Bone marrow (tissue), 2 donors: ENCODE data around the gene TXNL4B.
"Not testable (repeated sequence)": the region's sequence is repeated elsewhere in the genome, so short reads cannot be mapped to it uniquely, and the experiment has no call there.

ENCODE experiments used
- DNase-seq, 2 donors: peaks; one replicate each; lab custom pipeline; 2025; lab: John Stamatoyannopoulos, UW

Gene TXNL4B

DNA sequence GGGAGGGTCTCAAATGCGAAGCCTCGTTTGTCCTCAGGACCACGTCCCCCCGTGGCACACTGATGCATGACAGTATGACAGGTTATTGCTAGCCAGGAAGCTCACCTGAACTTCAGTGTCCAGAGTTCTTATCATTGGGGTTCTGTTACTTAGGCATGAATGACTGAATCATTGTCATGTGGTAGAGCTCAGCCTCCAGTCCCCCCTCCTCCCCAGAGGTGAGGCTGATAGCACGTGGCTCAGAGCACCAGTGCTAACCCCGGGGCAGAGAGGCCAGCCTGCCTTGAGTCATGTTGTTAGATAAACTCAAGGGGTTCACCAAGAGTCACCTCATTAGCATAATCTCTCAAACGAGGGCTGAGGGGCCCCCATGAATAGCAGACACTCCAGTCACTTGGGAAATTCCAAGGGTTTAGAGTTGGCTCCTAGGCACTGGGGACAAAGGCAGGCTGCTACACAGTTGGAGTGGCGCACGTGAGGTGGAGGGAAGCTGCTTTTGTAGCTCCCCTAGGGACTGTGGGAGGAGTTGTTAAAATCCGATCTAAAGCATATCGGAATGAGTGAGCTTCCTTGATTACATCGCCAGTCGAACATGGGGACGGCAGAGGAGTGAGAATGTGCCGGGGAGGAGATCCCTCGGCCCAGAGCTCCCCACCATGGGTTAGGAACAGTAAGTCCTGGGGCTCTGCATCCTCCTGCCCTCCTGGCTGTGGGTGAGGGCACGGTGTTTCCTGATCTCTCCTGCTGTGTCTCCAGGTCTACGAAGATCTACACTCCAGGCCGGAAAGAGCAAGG, 18.4 kb upstream of the TXNL4B start:
- no peak for DNase-seq

GRCh38 chr16:72110662-72111615, 17.5 kb upstream of the TXNL4B start:
- DNase-seq = no peak

- no peak for DNase-seq
Observed at GRCh38 chr16:72109966-72110530, 16.6 kb upstream of the TXNL4B start.

GRCh38 chr16:72109300-72109699, 15.9 kb upstream of the TXNL4B start:
- no peak for DNase-seq

GRCh38 chr16:72108353-72109102, 15.1 kb upstream of the TXNL4B start:
- no peak for DNase-seq

DNA sequence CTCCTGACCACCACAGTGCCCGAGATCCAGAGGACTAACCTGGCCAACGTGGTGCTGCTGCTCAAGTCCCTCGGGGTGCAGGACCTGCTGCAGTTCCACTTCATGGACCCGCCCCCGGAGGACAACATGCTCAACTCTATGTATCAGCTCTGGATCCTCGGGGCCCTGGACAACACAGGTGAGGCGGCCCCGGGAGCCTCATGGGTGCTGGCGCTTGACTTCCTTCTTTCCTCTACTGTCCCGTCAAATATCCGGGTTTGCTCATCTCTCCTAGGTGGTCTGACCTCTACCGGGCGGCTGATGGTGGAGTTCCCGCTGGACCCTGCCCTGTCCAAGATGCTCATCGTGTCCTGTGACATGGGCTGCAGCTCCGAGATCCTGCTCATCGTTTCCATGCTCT, 14.0 kb upstream of the TXNL4B start:
- DNase-seq = no peak

DNA sequence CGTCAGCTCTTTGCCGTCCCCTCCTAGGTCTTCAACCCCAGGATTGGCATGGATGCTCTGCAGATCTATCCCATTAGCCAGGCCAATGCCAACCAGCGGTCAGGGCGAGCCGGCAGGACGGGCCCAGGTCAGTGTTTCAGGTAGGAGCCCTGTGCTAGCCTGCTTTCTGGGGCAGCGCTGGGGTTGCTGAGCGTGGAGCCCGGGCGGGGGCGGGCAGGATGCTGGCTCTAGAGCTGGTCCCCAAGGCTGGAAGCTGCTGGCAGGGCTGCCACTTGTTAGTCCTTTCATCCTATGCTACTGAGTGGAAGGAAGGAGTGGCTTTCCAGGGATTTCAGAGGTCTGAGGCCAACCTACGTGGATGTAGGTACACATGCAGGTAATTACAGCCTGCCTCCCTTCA, 12.6 kb upstream of the TXNL4B start:
- no peak for DNase-seq

GRCh38 chr16:72104905-72105304, 11.5 kb upstream of the TXNL4B start:
- DNase-seq = no peak

DNA sequence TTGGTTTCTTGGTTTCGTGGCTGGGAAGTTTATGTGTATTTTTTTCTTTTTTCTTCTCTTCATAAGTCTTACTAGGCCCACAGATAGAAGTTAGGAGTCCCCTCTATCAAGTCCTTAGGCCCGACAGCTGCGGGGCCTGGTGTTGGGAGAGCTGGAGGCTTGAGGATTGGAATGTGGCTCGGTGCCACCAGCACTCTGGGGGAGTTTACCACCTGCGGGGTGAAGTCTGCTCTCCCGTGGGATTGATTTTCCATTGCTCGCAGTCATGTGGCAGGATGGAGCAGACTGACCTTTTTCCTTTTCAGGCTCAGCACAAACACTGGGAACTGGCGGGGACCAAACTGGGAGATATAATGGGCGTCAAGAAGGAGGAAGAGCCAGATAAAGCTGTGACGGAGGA, 7.8 kb upstream of the TXNL4B start:
- DNase-seq = no peak

DNA sequence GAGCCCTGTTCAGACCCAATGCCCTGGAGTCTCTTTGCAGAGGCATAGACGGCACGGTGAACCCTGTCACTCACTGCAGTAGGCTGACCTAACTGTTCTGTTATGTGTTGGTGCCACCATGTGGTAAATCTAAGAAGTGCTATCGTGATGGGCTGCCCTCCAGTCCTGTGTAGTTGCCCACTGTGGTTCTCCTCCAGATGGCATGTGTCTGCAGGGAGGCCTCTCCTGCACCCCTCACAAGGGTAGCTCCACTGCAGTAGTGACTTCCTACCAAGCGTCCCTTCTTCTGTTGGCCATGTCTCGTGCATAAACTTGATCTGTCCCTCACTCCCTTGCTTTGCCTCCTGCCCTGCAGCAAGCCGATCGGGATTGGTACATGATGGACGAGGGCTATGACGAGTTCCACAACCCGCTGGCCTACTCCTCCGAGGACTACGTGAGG, 6.0 kb upstream of the TXNL4B start:
- peak; percentile 4 to 34 for DNase-seq

- no peak for DNase-seq
Observed at GRCh38 chr16:72098936-72099335, 5.5 kb upstream of the TXNL4B start.

GRCh38 chr16:72094266-72094610, 818 bp upstream of the TXNL4B start:
- DNase-seq = no peak

DNA sequence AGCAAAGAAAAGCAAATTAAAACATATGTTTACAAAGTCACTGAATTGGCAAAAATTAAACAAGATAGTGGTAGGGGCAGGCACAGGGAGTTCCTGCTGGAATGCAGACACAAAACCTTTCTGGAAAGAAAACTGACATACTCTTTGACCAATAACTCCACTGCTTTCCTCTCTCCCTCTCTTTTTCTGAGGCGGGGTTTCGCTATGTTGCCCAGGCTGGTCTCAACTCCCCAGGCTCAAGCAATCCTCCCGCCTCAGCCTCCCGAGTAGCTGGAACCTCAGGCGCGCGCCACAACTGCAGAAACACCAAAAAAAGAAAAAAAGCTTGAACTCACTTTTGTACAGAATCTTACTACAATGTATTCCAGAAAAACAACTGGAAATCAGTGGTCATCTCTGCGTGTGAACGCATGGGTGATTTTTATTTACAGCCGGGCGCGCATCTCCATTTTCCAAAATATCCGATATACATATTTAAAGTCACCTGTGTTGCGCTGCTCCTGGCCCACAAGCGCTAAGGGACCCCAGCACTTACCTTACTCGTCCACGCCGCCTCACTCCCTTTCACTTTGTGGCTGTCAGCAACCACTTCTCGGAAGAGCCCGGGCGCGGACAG, 480 bp downstream of the TXNL4B start:
- no peak for DNase-seq

GRCh38 chr16:72091217-72091616, 2.2 kb downstream of the TXNL4B start:
- no peak for DNase-seq

- DNase-seq = no peak
Observed at GRCh38 chr16:72085002-72085401, 8.4 kb downstream of the TXNL4B start.

DNA sequence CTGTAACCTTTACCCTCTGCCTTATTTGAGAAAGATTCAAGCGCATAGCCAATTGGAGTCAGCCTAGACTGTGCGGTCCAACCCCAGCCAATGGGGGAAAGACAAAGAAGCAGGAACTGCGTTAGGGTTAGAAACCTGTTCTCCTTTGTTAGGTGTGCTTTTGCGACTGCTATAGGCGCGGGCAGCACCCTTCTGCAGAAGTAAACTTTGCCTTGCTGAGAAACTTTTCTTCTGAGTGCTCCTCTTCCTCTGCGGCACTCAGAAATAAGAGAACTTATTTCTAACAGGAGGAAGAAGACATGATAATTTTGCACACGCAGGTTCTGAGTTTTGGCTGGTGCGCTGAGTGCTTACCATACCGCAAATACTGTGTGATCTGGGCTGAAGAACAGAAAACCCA, 9.0 kb downstream of the TXNL4B start:
- no peak for DNase-seq

DNA sequence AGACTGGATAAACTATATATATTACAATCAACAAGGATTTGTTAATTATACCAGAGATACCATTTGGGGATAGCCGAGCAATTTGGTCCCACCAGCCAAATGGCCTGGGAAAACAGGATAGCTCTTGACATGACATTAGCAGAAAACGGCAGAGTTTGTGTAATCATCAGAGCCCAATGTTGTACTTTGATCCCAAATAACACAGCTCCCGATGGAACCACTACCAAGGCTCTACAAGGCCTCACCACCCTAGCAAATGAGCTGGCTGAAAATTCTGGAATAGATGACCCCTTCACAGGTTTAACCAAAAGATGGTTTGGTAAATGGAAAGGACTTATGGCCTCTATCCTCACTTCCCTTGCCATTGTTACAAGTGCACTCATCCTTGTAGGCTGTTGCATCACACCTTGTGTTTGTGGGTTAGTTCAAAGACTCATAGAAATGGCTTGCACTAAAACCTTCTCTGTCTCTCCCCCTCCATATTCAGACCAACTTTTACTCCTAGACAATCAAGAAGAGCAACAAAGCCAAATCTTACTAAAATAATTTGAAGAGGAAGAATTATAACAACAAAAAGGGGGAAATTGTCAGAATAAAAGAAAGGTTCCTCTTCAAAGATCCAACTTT, 9.5 kb downstream of the TXNL4B start:
- DNase-seq = no peak

- DNase-seq = not testable (repeated sequence)
Observed at GRCh38 chr16:72076991-72077706, 16.3 kb downstream of the TXNL4B start.

DNA sequence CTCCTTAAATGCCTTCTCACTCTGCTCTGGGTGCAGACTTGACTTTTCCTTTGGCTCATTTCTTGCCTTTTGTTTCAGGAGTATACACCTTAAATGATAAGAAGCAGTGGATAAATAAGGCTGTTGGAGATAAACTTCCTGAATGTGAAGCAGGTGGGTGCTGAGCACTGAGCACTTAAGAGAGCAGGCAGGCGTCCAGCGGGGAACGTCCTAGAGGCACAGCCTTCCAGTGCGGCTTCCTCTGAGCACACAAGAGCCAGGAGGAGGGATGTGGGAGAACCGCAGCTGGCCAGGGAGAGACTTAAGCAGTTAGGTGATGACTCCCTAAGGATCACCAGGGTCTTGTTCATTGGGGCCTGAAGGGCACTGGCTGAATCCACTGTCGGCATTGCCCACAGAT, 18.4 kb downstream of the TXNL4B start:
- not testable (repeated sequence) for DNase-seq

DNA sequence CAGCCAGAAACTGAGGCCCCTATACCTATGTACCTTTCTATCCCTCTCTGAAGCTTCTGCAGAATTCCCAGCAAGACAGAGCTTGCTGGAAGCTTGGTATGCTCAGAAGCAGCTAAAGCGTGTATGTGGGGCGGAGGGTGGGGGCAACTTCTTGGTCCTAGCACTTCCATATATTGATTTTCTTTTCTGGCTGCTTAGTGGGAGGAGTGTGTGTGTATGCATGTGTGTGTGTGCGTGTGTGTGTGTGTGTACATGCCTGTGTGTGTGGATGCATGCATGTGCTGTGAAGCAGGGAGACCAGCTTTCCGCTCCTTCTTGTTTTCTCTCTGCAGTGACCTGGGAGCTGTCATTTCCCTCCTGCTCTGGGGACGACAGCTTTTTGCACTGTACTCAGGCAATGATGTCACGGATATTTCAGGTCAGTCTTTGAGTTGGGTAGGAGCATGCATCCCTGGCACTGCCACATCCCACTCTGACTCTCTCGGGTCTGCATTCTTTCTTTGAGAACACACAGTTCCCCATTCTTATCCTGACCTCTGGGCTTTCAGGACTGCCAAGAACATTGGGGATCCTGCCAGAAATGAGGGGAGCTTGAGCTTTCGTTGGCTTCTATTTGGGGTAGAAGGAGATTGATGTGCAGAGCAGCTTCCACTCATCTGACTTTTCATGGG, 19.7 kb downstream of the TXNL4B start:
- DNase-seq = no peak
